NCI-H1105 (cell line): ENCODE data around the gene POLR3H.
"Not testable (repeated sequence)": the region's sequence is repeated elsewhere in the genome, so short reads cannot be mapped to it uniquely, and the experiment has no call there.

ENCODE experiments used
- DNase-seq: peaks from one replicate; lab custom pipeline; 2025; lab: John Stamatoyannopoulos, UW

Gene POLR3H

DNA sequence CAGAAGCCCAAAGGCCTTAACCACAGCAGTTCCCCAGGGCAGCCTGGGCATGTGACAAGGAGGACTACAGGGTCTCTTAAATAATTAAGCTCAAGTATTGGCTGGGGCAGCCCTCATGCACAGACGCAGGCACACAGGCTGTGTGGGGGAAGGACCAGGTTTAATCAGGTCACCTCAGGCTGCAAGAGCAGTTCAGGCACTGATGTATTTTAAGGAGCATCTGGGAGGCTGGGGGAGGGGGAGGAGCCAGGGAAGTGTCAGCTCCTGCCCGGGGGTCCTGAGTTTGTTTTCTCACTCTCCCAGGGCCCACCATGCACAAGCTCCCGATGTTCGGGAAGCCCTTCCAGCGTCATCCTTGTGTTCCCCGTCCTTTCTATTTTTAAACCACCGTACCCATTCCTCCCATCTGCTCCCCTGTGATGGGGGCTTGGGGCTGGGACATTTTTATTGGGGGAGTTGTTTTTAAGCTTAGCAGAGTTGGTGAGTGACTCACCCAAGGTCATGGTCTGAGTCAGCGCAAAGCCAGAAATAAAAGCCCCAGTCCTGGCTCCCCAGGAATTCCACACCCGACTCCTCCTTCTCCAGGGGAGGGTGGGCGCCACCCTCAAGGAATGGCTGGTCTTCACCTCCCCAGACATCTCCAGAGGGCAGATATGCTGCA lies 18.9 kb upstream of the POLR3H start:
- no peak for DNase-seq

DNA sequence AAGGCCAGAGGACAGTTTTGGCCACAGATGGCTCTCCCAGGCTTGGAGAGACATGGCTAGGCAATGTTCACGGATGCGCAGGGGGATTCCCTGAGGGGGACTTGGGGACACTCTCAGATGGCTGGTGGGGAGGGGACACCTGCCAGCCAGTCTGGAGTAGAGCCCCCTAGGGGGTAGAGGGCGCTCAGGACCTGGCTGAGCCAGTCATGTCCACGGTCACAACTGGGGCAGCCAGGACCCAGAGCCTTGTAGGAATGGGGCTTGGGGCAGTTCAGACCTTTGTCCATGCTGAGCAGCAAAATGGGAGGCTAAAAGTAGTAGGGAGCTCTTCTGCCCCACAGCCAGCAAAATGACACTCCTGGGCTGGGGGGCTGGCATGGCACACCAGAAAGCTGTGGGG lies 18.2 kb upstream of the POLR3H start:
- no peak for DNase-seq

DNA sequence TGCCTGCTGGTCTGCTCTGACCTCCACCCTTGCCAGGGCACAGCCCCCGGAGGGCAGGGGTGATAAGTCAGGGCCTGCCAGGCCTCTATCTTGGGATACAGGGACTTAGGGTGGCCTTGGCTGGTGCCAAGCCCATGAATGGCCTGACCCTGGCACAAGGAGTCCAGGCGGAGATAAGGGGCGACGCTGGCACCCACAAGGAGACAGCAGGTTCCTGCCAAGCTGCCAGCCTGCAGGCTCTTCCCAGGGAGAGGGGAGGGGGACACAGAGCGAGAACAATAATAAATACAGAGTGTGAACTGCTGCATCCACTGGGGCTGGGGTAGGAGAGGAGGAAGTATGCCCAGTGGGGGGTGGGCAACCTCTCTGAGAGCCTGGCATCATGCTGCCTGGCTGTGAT lies 17.5 kb upstream of the POLR3H start:
- DNase-seq = no peak

DNA sequence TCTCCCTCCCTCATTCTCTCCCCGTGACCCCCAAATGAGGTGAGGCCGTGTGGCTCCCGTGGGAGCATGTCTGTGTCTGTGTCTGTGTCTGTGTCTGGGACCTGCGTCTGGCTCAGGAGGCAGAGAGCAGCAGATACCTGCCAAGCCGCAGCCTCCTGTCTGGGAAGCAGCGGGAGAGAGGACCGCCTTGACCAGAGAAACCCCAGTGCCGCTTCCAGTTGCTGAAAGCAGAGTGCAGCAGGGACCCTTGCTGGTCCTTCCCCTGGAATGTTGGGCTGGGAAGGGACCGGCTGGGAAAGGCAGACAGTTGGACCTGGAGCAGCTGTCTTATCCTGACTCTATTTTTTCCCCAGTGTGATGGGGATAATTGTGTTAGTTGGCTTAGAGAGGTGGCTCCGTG lies 17.1 kb upstream of the POLR3H start:
- no peak for DNase-seq

DNA sequence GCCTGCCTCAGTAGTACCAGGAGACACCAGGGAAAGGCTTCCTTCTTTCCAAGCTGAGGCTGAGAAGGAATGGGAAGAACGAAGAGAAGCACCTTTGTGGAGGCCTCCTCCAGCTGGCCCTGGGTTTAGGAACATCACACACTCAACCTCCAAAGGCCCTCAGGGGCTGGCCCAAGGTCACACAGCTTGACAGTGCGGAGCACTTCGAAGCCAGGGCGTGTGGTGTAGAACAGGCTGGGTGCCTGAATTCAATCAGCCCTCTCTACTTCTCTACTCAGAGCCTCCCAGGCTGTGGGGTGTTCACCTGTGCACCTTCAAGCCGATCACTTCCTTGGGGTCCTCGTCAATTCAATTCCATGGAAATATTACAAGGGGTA lies 15.8 kb upstream of the POLR3H start:
- DNase-seq = no peak

DNA sequence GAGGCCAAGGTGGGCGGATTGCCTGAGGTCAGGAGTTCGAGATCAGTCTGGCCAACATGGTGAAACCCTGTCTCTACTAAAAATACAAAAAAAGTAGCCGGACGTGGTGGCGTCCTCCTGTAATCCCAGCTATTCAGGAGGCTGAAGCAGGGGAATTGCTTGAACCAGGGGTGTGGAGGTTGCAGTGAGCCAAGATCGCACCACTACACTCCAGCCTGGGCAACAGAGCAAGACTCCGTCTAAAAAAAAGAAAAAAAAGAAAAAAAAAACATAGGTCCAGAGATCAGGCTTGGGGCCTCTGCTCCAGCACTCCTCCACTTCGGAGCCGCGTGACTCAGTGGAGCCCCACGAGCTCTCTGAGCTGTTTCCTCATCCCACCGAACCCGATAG lies 14.0 kb upstream of the POLR3H start:
- DNase-seq = not testable (repeated sequence)

DNA sequence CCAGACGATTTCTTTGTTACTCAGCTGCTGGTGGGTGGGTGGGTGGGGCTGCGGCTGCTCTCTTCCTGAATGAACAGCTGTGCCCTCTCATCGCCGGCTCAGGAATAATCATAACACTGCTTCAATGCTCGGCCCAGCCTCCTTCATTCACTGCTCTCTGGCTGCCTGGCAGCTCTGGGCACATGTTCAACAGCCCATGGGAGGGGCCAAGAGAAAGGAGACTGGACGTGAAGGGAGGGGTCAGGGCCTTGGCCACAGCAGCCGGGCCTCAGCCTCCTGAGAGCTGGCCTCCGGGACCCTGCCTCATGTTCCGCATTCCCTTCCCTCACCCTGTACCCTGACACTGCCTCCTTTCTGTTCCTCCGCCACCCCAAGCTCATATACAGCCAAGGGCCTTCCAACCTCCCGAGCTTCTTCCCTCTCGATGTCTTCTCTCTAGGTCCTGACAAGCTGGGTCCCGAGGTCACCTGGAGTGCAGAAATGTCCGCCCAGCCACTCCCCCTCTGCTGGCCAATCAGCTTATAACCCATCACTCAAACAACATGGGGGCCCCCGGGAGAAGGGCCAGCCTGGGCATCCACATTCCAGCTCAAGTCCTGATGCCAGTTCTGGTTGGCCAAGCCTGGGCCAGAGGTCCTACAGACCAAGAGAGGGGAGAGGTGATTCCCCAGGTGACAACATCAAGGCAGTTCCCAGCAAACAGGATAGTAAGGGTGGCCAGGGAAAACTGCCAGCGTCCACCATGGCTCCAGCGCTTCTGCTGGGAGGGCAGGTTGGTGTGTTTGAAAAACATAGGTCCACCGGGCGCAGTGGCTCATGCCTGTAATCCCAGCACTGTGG lies 13.4 kb upstream of the POLR3H start:
- no peak for DNase-seq

DNA sequence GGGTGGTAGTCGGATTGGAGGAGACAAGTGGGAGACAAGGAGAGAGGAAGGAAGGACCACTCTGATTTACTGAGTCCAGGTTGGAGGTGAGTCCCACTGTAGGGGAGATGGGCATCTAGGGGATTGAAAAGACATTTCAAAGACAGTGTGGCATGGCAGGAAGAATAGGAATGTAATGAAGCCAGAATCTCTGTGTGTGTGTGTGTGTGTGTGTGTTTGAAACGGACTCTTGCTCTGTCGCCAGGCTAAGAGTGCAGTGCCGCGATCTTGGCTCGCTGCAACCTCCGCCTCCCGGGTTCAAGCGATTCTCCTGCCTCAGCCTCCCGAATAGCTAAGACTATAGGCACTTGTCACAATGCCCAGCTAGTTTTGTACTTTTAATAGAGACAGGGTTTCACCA lies 12.3 kb upstream of the POLR3H start:
- DNase-seq = no peak

DNA sequence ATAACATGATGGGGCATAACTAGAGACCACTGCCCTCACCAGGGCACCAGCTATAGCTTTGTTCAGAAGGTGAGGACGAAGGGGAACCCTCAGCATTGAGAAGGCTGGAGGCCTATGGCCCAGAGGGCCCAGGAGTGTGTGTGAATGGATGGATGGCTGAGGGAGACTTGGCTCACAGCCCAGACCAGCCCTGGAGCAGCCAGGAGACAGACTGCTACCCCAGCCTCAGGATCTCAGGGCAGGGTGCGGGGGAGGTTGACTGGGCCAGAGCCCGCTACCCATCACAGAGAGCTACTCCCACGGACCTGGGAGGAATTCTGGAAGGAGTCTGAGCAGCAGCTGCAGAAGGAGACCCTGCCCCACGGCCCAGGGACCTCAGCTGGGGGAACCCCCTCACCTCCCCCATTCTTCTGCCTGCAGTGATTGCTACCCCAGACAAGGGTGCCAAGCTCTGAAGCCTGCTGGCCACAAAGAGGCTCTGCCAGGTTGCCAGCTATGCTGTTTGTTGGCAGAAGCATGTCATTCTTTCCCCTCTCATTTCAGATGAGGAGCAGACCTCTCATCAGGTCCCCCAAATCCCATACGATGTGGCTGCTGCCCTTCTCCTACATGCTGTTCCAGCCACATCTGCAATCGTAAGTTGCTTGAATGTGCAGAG lies 11.2 kb upstream of the POLR3H start:
- no peak for DNase-seq

DNA sequence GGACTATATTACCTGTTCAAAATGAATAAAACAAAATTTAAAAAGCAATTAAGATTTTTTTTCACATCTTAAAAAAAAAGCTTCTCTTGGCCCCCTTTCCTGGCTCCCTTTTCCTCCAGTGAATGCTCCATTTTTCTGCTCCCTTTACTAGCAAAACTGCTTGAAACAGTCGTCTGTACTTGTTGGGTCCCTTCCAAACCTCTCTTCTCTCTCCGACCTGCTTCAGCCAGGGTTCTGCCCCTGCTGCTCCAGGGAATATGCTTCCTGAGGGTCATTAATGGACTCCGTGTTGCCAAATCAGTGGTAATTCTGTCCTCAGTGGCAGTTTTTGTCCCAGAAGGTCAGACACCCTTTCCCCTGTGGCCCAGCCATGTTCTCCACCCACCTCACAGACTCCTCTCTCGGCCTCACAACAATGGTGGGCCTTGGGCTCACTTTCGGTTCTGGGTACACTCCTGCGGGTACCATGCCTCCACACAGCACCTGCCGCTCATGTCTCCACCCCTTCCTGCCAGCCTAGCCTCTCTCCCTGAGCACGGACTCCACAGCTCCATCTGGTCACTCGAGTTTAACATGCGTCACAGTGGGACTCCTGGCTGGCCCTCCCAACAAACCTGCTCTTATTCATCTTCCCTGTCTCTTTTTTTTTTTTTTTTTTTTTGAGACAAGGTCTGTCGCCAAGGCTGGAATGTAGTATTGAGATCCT lies 7.8 kb upstream of the POLR3H start:
- DNase-seq = no peak

DNA sequence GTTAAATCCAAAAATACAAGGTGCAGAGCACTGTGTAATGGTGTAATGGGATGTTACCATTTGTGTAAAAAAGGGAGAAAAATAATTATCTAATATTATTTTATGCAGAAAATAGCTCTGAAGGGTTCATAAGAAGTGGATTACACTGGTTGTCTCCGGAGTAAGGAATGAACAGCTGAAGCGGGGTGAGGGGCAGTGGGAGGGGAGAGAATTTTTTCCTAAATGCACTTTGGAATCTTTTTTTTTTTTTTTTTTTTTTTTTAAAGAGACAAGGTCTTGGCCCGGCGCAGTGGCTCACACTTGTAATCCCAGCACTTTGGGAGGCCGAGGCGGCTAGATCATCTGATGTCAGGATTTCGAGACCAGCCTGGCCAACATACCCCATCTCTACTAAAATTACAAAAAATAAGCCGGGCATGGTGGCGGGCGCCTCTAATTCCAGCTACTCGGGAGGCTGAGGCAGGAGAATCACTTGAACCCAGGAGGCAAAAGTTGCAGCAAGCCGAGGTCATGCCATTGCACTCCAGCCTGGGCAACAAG lies 6.8 kb upstream of the POLR3H start:
- no peak for DNase-seq

DNA sequence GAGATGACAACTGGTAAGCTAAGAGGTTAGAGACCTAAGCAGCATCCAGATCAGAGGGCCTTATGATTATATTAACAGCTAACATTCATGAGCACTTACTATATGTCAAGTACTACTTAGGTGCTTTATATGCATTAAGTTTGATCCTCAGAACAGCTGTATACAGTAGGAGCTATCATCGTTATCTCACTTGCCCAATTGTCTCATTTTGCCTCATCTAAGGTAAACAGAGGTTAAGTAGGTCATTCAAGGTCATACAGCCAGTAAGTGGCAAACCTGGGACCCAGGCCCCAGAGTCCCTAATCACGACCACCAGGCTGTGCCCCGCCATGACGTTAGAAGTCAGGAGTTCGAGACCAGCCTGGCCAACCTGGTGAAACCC lies 4.6 kb upstream of the POLR3H start:
- no peak for DNase-seq

DNA sequence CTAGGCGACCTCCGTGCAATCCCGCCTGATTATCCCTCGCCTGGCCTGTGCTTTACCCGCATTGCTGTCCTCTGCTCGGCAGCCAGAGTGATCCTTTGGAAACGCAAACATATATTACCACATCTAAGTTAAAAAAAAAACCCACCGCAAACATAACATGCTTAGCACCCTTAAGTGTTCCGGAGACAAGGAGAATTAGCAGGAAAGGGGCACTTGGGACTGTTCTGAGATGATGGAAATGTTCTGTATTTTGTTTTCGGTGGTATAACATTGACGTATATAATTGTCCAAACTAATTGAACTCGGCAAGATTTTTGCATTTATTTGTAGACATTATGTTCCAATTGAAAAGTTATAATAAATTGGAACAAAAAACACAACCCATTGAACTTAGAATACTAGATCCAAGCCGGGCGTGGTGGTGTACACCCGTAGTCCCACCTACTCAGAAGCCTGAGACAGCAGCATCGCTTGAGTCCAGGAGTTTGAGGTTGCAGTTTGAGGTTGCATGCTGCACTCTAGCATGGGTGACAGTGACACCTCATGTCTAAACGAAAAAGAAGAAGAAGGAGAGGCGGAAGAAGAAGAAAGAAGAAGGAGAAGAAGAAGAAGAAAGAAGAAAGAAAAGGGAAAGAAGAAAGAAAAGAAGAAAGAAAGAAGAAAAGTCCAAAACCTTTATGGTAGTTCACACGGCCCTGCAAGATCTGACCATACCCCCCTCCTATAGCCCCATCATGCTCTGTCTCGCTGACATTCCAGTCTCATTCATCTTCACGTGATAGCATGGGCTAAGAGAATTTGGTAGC lies 604 bp upstream of the POLR3H start:
- no peak for DNase-seq

DNA sequence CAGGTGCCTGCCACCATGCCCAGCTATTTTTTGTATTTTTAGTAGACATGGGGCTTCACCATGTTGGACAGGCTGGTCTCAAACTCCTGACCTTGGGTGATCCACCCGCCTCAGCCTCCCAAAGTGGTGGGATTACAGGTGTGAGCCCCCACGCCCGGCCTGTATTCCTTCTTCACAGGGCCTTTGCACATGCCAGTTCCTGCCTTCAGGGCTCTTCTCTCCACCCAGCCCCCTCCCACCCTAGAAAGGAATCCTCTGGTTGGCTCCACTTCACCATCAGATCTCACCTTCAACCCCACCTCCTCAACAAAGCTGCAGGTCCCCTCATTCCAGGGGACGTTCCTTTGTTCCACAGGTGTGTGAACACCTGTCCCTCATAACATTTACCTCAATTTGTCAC lies 2.0 kb downstream of the POLR3H start:
- DNase-seq = no peak

DNA sequence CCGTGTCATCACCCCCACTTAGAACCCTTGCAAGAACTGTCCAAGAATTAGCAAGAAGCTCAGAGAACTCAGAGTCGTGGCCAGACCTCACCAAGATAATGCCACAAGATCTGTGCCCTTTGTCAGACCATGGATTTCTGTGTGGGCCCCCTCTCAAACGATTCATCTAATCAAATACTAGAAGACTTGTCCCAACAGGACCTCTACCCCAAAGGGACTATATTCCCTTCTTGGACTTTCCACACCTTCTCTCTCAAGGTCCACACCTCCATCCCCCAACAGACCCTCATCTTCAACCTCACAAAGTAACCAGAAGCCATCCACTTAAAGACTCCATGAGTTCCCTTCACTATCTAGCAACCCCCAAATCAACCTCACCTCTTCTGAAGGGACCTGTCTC lies 2.8 kb downstream of the POLR3H start:
- no peak for DNase-seq

DNA sequence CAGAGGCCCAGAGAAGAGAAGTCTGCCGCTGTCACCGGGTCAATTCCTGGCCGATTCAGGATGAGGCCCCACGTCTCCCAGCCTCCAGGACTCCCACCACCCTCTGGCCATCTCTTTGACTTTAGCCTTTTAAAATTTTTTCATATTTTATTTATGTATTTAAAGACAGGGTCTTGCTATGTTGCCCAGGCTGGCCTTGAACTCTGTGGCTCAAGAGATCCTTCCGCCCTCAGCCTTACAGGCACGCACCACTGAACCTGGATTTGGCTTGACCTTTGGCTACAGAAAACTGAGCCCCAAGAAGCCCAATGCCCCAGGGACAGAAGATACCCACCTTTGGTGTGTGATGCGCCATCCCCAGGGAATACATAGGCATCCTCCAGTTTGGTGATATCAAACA lies 3.9 kb downstream of the POLR3H start:
- no peak for DNase-seq

DNA sequence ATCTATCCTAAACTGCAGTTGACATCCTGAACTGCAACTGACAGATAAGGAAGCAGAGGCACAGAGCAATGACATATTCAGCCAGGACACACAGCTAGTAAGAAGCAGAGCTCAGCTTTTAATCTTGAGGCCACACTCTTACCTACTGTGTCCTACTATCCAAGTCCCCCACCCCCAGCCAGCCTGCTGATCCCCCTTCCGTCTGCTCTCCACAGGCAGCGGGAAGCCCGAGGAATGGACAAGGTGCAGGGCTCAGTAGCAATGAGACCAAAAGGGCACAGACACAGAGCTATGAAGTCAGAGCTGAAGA lies 4.3 kb downstream of the POLR3H start:
- DNase-seq = no peak

DNA sequence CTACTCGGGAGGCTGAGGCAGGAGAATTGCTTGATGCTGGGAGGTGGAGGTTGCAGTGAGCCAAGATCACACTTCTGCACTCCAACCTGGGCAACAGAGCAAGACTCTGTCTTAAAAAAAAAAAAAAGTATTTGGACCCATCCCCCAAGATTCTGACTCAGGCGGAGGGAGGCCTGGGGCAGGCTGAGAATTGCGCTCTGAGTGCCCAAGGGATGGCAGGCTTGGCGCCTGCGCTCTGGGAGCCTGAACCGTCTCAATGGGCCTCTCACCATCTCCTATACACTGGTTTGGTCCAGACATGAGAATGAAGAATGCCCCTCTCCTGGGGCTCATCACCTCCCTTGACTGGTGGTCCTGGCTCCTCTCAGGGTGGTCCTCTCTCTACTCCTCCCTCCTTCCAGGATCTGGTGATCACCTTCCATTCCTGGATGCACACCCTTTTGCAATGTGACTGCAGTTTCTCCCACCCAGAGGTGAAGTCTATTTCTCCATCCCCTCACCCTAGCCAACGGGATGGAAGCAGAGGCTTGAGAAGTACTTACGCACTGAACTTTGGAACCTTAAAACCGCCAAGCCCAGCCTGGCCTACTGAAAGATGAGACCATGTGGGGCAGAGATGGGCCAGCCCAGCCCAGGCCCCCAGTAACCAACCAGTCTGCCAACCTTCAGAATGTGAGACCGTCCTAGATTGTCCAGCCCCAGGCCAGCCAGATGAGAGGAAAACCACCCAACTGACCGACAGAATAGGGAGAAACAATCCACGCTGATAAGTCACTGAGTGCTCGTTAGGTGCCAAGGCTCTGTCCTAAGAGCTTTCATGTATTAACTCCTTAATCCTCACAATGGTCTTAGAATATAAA lies 4.9 kb downstream of the POLR3H start:
- no peak for DNase-seq

DNA sequence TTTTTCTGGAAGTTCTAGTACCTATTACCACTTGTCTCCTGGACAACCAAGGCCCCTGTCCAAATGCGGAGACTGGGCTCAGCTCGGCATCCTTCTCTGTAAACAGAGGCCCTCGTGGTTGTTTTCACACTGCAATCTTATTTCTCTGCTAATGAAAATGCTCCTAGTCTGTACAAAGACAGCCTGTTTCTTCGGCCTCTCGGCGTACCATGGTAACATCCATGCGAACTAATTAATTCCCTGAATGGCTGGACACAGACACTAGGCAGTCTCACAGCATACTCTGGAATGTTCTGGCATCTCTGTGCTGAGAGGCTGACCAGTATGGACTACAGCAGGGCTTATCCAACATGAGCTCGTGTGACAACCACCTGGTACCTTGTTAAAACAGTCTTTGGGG lies 5.7 kb downstream of the POLR3H start:
- no peak for DNase-seq

DNA sequence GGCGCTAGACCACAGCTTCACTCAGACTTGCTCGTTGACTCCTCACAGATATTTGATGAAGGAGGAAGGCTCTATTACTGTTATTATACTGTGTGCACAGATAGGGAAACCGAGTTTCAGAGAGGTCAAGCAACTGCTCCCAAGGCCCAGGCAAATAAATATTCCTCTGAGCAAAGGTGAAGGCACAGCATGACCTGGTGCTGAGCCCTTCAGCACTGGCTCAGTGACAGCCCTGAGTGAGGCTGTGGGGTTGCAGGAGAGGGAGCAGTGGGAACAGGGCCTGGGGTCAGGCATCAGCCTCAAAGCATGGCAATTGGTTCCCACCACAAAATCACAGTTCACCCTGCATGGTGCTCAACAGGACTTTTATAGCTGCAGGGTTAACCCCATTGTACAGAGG lies 7.1 kb downstream of the POLR3H start:
- no peak for DNase-seq

DNA sequence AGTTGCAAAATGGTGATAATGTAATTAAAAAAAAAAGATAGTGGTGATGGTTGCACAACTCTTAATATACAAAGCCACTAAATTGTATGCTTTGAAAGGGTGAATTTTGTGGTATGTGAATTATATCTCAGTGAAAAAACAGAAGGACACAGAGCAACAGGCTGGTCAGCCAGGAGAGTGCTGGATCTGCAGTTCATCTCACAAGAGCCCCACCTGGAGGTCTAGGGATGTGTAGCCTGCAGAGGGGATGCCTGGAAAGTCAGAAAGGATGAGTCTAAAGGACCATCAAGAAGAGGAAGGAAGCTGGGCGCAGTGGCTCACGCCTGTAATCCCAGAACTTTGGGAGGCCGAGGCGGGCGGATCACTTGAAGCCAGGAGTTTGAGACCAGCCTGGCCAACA lies 9.0 kb downstream of the POLR3H start:
- no peak for DNase-seq
